ENCODE measurements around the gene CBL. TPM values are rescaled to one million over a fixed set of nuclear protein-coding genes. Genes with fewer than 3 reads are reported as not detected.
"Not testable (repeated sequence)": the region's sequence is repeated elsewhere in the genome, so short reads cannot be mapped to it uniquely, and the experiment has no call there.

CBL gene
- total RNA-seq, 4 donors from 2014 or later: 20.2 to 29.2 (median 25.1) TPM

DNA sequence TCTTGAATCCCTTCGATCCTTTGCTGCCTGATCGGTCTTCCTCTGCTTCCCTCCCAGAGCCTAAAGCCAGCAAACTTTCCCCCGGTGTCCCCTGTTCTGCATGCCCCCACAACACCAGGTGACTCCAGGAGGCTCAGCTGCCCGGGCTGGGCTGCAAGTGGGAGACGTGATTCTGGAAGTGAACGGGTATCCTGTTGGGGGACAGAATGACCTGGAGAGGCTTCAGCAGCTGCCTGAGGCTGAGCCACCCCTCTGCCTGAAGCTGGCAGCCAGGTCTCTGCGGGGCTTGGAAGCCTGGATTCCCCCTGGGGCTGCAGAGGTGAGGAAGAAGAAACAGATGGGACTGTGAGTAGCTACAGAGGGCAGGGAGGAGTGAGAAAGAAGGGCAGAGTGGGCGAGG, 17.3 kb upstream of the CBL start:
- H3K36me3 ChIP-seq: peaks cover 0 to 2% of the 10 kb centered on the region in 2 donors
- H3K27ac ChIP-seq: no peak overlapping the region
- peaks cover 19% of the 10 kb centered on the region for H3K27me3 ChIP-seq
- no peaks in the 10 kb centered on the region for H3K9me3 ChIP-seq
- no peak overlapping the region for H3K4me3 ChIP-seq
- no peak for ATAC-seq
- TF ChIP-seq POLR2AphosphoS5 (IDR thresholded peaks at IDR 0.05): no peak
- no peak for TF ChIP-seq EP300 (IDR thresholded peaks at IDR 0.05)
- TF ChIP-seq, protein P1, sequence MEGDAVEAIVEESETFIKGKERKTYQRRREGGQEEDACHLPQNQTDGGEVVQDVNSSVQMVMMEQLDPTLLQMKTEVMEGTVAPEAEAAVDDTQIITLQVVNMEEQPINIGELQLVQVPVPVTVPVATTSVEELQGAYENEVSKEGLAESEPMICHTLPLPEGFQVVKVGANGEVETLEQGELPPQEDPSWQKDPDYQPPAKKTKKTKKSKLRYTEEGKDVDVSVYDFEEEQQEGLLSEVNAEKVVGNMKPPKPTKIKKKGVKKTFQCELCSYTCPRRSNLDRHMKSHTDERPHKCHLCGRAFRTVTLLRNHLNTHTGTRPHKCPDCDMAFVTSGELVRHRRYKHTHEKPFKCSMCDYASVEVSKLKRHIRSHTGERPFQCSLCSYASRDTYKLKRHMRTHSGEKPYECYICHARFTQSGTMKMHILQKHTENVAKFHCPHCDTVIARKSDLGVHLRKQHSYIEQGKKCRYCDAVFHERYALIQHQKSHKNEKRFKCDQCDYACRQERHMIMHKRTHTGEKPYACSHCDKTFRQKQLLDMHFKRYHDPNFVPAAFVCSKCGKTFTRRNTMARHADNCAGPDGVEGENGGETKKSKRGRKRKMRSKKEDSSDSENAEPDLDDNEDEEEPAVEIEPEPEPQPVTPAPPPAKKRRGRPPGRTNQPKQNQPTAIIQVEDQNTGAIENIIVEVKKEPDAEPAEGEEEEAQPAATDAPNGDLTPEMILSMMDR (IDR thresholded peaks at IDR 0.05): no peak
- TF ChIP-seq POLR2A (IDR thresholded peaks at IDR 0.05): no peak
- H3K4me1 ChIP-seq: no peaks in the 10 kb centered on the region
- 75% methylated on average over 3 of the region's 8 CpGs; no CpG with 5 or more reads in 1 of the 2 donors for WGBS, 2 donors (ENCODE audit: low coverage in 1 of 2)

- H3K27me3 ChIP-seq: peaks cover 19% of the 10 kb centered on the region
- whole genome bisulfite sequencing, 2 donors (ENCODE audit: low coverage in 1 of 2): 71% methylated on average over 1 of the region's 4 CpGs; no CpG with 5 or more reads in 1 of the 2 donors
- H3K36me3 ChIP-seq: no peaks in the 10 kb centered on the region
- H3K4me1 ChIP-seq: no peaks in the 10 kb centered on the region
- no peak overlapping the region for H3K4me3 ChIP-seq
- H3K27ac ChIP-seq: no peak overlapping the region
- TF ChIP-seq EP300 (IDR thresholded peaks at IDR 0.05): no peak
- no peak for TF ChIP-seq POLR2AphosphoS5 (IDR thresholded peaks at IDR 0.05)
- TF ChIP-seq, protein P1 (IDR thresholded peaks at IDR 0.05): no peak
- TF ChIP-seq POLR2A (IDR thresholded peaks at IDR 0.05): no peak
- no peak for ATAC-seq
- no peaks in the 10 kb centered on the region for H3K9me3 ChIP-seq
Measured at GRCh38 chr11:119189393-119189792, 16.7 kb upstream of the CBL start.

GRCh38 chr11:119190531-119190930, 15.6 kb upstream of the CBL start:
- WGBS, 2 donors (ENCODE audit: low coverage in 1 of 2): 0 to 64% methylated on average over 1 to 4 of the region's 9 CpGs
- Histone ChIP-seq H3K4me1 (no peaks in the 10 kb centered on the region), H3K9me3 (no peaks in the 10 kb centered on the region), H3K4me3 (no peak overlapping the region), H3K27ac (no peak overlapping the region), H3K36me3 (no peaks in the 10 kb centered on the region), H3K27me3 (peaks cover 19% of the 10 kb centered on the region)
- no peak for ATAC-seq
- TF ChIP-seq POLR2A (IDR thresholded peaks at IDR 0.05) (no peak), POLR2AphosphoS5 (IDR thresholded peaks at IDR 0.05) (no peak), EP300 (IDR thresholded peaks at IDR 0.05) (no peak)
- TF ChIP-seq, protein P1 (IDR thresholded peaks at IDR 0.05): no peak

GRCh38 chr11:119191265-119191664, 14.9 kb upstream of the CBL start:
- not testable (repeated sequence) for H3K36me3 ChIP-seq, H3K27ac ChIP-seq, H3K4me3 ChIP-seq, H3K4me1 ChIP-seq, H3K9me3 ChIP-seq, ATAC-seq
- 90 to 96% methylated on average over 9 to 14 of the region's 14 CpGs for WGBS, 2 donors (ENCODE audit: low coverage in 1 of 2)
- H3K27me3 ChIP-seq: peaks cover 15% of the 10 kb centered on the region

DNA sequence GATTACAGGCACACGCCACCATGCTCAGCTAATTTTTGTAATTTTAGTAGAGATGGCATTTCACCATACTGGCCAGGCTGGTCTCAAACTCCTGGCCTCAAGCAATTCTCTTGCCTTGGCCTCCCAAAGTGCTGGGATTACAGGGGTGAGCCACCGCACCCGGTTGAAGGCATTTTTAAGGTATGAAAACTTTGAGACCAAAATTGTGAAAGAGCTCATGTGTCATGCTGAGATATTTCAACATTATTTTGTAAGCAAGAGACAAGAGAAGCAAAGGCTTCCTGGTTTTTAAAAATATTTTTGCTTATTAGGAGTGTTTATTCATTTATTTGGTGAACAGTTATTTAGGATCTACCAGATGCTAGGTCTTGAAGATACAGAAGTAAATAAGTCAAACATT, 14.0 kb upstream of the CBL start:
- ATAC-seq: no peak
- no peak overlapping the region for H3K4me3 ChIP-seq
- peaks cover 8% of the 10 kb centered on the region for H3K27me3 ChIP-seq
- no peaks in the 10 kb centered on the region for H3K9me3 ChIP-seq
- no peak overlapping the region for H3K27ac ChIP-seq
- 85 to 100% methylated on average over 1 to 3 of the region's 3 CpGs for WGBS, 2 donors (ENCODE audit: low coverage in 1 of 2)
- H3K36me3 ChIP-seq: no peaks in the 10 kb centered on the region
- H3K4me1 ChIP-seq: peaks cover 0 to 6% (median 0%) of the 10 kb centered on the region in 3 donors
- TF ChIP-seq POLR2A (IDR thresholded peaks at IDR 0.05) (no peak), POLR2AphosphoS5 (IDR thresholded peaks at IDR 0.05) (no peak), EP300 (IDR thresholded peaks at IDR 0.05) (no peak)
- TF ChIP-seq, protein P1 (IDR thresholded peaks at IDR 0.05): no peak
